AG04450 (cell line): ENCODE measurements around the gene POU6F1. TPM values are rescaled to one million over a fixed set of nuclear protein-coding genes. Genes with fewer than 3 reads are reported as not detected.

Experiments used
- CTCF ChIA-PET: fragments of 300-600, 350-600 bp; formaldehyde crosslinking; extraction: SDS; loops from one replicate; lab custom pipeline; 2022; ENCODE audit warnings: antibody characterized with exemption, inconsistent platforms; lab: Charles Lee
- POLR2A ChIA-PET: fragments of 350-600 bp; formaldehyde crosslinking; extraction: SDS; loops from one replicate; lab custom pipeline; 2021; ENCODE audit warnings: antibody characterized with exemption, inconsistent platforms; lab: Yijun Ruan, JAX
- DNase-seq: peaks from one replicate; pipeline ENCODE4 v3.0.0-alpha.2; 2011; ENCODE audit warnings: low read depth, low spot score
- H3K27ac ChIP-seq: one replicate; pipeline ENCODE4 v1.5.1; 2012; ENCODE audit warnings: low read depth, low read length, control low read depth
- H3K27me3 ChIP-seq: one replicate; pipeline ENCODE4 v1.6.0; 2012; ENCODE audit warnings: low read length; ENCODE audit not compliant: control insufficient read depth, insufficient read depth
- H3K4me3 ChIP-seq: 2 replicates; pipeline ENCODE4 v1.5.1; 2011; ENCODE audit warnings: mild to moderate bottlenecking, low read depth, low read length, control low read depth
- H3K9me3 ChIP-seq: 2 replicates; pipeline ENCODE4 v1.5.1; 2012; ENCODE audit warnings: low read length; ENCODE audit not compliant: control insufficient read depth, insufficient read depth
- polyA plus RNA-seq: library from polyadenylated mRNA; depleted of rRNA; stranded (reverse); fragments of >200 nt; gene quantifications from 2 replicates; pipeline ENCODE4 v1.2.3, GENCODE V29; 2011
- TF ChIP-seq, protein P1 (sequence below): IDR thresholded peaks from 2 replicates; pipeline ENCODE4 v1.5.1; 2011; ENCODE audit warnings: low read depth, low read length, control low read depth, inconsistent platforms

POU6F1 gene
- polyA plus RNA-seq, 1 experiment, result 3.1 TPM

DNA sequence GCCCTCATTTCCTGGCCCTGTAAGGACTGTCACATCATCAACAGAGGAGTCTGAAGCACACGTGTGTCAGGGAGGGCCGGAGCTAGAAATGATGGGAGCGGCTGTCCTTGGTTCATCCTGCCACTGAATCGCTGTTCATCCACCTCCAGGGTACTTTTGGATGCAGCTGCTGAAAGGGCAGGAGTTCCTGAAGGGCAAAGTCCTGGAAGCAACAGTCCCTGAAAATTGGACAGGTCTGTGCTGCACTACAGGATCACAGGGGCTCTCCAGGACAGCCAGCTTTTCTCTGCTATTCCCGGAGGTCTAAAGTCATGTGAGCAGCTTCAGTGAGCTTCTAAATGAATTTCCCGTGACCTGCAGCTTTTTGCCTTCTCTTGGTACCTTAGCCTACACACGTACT lies 17.7 kb downstream of the POU6F1 start:
- Histone ChIP-seq H3K27me3 (no peaks in the 10 kb centered on the region), H3K27ac (no peak overlapping the region), H3K4me3 (no peak overlapping the region), H3K9me3 (peaks cover 1% of the 10 kb centered on the region; the same call in 1 of the 2 replicates)
- CTCF ChIA-PET, result no interaction called here
- TF ChIP-seq, protein P1, sequence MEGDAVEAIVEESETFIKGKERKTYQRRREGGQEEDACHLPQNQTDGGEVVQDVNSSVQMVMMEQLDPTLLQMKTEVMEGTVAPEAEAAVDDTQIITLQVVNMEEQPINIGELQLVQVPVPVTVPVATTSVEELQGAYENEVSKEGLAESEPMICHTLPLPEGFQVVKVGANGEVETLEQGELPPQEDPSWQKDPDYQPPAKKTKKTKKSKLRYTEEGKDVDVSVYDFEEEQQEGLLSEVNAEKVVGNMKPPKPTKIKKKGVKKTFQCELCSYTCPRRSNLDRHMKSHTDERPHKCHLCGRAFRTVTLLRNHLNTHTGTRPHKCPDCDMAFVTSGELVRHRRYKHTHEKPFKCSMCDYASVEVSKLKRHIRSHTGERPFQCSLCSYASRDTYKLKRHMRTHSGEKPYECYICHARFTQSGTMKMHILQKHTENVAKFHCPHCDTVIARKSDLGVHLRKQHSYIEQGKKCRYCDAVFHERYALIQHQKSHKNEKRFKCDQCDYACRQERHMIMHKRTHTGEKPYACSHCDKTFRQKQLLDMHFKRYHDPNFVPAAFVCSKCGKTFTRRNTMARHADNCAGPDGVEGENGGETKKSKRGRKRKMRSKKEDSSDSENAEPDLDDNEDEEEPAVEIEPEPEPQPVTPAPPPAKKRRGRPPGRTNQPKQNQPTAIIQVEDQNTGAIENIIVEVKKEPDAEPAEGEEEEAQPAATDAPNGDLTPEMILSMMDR, result no peak
- no peak for DNase-seq
- POLR2A ChIA-PET, result interaction anchor here (1.2 kb wide), 1 partner anchor 111 kb away, joined by 3 read pairs; no protein-coding TSS in a partner anchor

GRCh38 chr12:51199366-51199945 lies 18.4 kb downstream of the POU6F1 start:
- Histone ChIP-seq H3K9me3 (no peaks in the 10 kb centered on the region), H3K27me3 (no peaks in the 10 kb centered on the region), H3K4me3 (no peak overlapping the region), H3K27ac (no peak overlapping the region)
- ChIA-PET CTCF (no interaction called here), POLR2A (interaction anchor here (1.2 kb wide), 1 partner anchor 112 kb away, joined by 3 read pairs; no protein-coding TSS in a partner anchor)
- TF ChIP-seq, protein P1, result no peak
- DNase-seq, result no peak

DNA sequence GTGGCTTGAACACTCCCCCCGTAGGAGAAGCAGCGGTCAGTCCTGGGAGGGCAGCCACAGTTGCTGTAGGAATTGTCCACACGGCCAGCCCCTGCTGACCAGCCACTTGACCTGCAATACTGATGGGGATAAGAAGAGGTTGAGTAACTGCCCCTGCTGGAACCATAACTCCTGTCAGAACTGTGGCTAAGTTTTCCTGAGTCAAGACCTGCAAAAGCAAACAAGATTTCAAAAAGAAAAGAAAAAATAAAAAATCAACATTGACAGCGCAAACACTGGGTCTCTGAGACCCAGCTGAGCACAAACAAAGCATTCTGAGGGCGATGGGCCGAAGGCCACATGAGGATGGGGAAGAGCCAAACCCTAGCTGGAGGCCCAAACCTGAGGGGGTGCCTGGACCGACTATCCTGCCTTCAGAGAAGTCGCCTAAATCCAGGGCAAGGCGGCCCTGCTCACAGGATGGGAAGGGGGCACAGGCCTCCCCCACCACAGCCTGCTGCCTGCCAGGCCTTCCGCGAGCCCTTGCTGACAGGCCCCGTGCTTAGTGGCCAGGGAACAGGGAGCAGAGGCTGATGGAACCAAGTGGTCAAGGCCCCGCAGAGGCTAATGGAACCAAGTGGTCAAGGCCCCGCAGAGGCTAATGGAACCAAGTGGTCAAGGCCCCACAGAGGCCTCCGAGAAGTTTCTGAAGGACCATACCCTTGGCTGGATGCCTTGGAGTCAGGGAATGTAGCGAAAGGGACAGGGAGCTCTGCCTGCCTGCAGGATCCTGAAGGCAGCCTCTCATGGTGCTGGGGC lies 19.1 kb downstream of the POU6F1 start:
- Histone ChIP-seq H3K27ac (no peak overlapping the region), H3K9me3 (no peaks in the 10 kb centered on the region), H3K27me3 (no peaks in the 10 kb centered on the region), H3K4me3 (no peak overlapping the region)
- ChIA-PET POLR2A (no interaction called here), CTCF (no interaction called here)
- no peak for DNase-seq
- TF ChIP-seq, protein P1, result no peak

- POLR2A ChIA-PET, result no interaction called here
- Histone ChIP-seq H3K9me3 (no peaks in the 10 kb centered on the region), H3K27me3 (no peaks in the 10 kb centered on the region), H3K27ac (no peak overlapping the region), H3K4me3 (no peak overlapping the region)
- CTCF ChIA-PET, result no interaction called here
- TF ChIP-seq, protein P1, result no peak
- DNase-seq, result no peak
Measured at GRCh38 chr12:51197736-51198567, 19.9 kb downstream of the POU6F1 start.
